GM19452 (cell line): ENCODE data around the gene MAP3K4.

Source experiments
- ATAC-seq: cut with Tn5 transposase; IDR thresholded peaks from one replicate; pipeline ENCODE4 v1.9.1; 2021; ENCODE audit not compliant: unreplicated experiment

The MAP3K4 gene

GRCh38 chr6:161139766-161140553 is 148.4 kb downstream of the MAP3K4 start:
- ATAC-seq, result no peak

DNA sequence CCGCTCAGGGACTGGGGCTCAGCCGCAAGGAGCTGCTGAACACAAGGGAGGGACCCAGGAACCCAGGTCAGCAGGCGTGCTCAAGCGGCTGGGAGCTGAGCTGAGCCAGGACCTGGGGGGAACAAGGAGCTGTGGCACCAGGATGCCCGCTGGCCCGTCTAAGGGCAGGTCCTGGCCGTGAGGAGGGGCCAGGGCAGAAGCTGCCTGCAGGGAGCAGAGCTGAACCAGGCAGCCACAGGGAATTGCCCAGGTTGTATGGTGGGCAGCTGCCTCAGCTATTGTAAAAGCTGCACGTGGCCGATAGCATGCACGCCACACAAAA is 148.9 kb downstream of the MAP3K4 start:
- no peak for ATAC-seq

DNA sequence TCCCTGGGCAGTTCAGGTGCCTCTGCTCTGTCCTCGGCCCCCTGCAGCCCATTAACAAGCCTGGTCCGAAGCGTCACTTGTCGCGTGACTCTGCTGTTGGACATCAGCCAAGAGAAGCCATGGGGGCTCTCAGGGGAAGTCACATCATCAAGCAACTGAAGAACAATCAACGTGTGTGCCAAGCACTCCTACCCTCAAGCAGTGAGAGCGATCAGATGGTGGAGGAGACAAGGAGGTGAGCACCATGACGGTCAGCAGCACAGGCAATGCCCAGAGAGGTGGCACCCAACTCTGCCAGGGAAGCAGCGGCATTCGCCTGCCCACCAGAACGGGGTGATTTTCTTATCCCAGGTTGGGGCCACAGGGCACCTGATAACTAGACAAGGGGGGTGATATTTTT is 149.6 kb downstream of the MAP3K4 start:
- no peak for ATAC-seq

DNA sequence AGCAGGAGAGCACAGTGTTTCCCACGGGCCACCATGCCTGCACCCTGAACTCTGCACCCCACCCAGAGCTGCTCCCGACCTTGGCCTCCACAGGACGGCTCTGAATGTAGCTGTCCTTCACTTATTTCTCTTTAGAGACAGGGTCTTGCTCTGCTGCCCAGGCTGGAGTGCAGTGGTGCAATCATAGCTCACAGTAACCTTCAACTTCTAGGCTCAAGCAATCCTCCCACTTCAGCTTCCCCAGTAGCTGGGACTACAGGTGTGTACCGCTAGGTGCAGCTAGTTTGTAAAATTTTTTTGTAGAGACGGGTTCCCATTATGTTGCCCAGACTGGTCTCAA is 151.4 kb downstream of the MAP3K4 start:
- no peak for ATAC-seq

DNA sequence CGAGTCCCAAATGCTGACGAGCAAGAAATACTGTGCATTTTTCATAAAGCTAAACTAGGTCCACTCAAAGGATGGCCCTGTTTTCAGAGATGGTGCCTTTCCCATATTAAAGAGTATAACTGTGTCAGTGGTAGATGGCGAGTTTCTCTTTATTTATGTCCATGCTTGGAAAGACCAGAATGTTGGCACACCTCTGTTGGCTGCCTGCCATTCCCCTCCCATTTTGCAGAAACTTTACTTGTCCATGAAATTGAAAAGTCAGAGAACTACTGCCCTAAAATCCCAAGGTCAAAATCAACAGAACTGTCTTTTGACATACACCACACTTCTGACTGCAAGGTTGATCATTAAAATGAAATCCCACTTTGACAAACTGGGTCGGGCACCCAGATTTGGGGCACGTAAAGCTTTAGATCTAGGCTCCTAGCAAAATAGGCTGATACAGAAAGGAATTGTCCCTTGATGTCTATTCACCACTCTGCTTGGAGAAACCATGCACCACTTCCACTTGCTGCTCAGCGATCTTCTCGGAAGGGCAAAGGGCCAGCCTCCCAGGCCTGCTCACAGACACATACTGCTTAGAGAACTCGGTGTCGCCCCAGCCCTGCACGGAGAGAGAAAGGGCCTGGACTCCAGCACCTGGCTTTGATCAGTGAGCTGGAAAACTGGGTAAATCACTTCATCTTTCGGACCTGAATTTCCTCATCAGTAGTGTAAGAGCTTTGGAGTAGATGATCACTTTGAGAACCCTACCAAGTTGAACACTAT is 152.3 kb downstream of the MAP3K4 start:
- ATAC-seq, result no peak

- no peak for ATAC-seq
Observed at GRCh38 chr6:161150136-161150535, 158.6 kb downstream of the MAP3K4 start.

DNA sequence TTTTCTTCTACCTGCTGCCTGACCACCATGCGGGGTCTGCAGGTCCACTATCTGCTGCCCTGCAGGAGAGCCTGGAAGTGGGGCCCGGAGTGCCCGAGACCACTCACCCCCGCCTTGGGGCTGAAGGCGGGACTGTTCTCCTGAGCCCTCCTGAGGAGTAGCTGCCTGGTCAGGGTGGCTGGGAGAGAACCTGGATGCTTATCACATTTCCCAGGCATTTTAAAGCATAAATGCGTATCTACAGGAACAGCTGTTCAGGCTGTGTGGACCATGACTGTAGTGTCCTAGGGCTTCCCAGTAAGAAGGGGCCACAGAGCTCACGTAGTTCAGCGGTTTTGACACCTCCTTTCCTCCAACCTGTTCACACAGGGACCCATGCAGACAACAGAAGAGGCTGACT is 159.0 kb downstream of the MAP3K4 start:
- no peak for ATAC-seq

GRCh38 chr6:161151059-161151645 is 159.6 kb downstream of the MAP3K4 start:
- ATAC-seq, result no peak

DNA sequence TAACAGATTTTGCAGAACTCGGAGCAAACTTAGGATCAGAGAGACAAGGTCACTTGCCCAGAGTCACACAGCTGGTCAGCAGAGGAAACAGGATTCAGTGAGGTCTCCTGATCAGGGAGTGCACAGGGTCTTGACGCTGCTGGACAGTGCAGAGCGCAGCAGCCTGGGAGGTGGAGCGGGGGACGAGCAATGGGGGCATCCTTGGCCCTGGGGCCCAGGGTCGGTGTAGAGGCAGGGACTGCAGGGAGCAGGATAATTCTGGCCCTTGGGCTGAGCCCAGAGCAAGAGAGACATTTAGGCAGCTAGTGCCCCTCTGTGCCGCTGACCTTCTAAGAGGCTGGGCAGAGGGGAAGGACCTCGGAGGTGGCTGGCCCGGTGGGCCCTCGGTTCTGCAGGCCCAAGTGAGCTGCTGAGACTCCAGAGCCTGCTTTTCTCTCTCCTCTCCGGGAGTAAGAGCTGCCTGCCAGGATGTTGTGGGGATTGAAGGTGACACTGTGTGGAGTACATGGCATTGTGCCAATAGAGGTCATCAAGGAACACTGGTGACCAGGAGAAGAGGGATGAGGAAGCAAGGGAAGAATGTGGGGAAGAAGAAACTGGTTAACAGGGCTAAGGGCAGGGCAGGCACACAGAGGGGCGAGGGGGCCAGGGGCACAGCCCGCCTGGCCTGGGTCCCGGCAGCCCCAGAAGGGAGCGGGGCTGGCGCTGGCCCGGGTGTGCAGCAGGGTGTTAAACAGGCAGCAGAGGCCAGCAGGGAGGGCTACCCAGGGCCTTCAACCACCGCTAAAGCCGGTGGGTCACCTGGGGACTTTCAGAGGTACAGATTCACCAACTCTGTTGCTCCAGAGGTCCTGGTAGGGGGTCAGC is 160.3 kb downstream of the MAP3K4 start:
- ATAC-seq, result no peak

DNA sequence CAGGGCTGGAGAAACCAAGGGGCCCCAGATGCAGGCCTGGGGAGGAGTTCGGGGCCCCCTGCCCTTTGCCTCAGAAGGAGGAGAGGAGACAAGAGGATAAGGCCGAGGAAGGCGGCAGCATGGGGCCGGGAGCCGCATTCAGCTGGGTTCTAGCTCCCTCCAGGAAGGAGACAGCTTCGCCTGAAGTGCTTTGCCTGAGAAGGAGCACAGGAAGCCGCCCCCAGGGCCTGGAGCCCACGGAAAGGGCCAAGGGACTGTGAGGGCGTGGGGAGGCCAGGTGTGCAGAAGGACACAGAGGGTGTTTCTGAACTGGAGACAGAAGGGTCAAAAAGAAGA is 160.9 kb downstream of the MAP3K4 start:
- ATAC-seq, result no peak

- ATAC-seq, result no peak
Observed at GRCh38 chr6:161152907-161153662, 161.5 kb downstream of the MAP3K4 start.

DNA sequence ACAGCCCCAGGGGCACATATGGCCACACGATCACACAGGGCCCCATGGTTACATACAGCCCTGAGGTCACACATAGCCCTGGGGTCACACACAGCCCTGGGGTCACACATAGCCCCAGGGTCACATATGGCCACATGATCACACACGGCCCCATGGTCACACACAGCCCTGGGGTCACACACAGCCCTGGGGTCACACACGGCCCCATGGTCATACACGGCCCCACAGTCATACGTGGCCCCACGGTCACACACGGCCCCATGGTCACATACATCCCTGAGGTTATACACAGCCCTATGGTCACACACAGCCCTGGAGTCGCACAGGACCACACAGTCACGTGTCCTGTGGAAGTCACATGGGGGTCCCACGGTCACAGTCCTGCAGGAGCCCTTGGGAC is 162.2 kb downstream of the MAP3K4 start:
- no peak for ATAC-seq

- no peak for ATAC-seq
Observed at GRCh38 chr6:161154796-161155335, 163.3 kb downstream of the MAP3K4 start.

GRCh38 chr6:161161121-161161520 is 169.6 kb downstream of the MAP3K4 start:
- ATAC-seq, result no peak

DNA sequence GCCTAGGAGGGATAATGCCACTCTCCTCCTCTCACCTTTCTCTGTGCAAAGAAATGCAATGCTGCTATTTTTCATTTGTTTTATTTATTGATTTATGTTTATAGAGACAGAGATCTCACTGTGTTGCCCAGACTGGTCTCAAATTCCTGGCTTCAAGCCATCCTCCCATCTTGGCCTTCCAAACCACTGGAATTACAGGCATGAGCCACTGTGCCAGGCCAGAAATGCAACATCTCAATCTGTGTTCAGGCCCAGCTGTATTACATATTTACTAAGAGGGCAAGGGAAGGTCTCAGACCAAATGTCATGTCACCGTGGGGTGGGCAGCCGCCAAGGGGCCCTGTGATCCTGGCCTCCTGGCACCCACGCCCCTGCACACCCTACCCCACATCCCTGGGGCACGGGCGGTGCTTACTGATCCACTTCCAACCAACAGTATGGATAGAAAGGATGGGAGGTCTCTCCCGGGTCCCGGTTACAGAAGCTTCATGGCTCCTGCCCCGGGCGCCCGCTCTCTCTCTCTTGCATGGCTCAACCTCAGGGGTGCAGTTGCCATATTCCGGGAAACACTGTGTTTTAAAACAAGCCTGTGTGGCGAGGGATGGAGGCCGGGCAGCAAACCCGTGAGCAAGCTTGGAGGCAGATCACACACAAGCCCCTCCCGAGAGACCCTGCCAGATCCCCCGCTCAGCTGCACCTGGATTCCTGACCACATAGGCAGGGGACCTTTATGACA is 170.5 kb downstream of the MAP3K4 start:
- ATAC-seq, result no peak

GRCh38 chr6:161162722-161163121 is 171.2 kb downstream of the MAP3K4 start:
- ATAC-seq, result no peak

- ATAC-seq, result no peak
Observed at GRCh38 chr6:161163466-161164181, 172.1 kb downstream of the MAP3K4 start.

DNA sequence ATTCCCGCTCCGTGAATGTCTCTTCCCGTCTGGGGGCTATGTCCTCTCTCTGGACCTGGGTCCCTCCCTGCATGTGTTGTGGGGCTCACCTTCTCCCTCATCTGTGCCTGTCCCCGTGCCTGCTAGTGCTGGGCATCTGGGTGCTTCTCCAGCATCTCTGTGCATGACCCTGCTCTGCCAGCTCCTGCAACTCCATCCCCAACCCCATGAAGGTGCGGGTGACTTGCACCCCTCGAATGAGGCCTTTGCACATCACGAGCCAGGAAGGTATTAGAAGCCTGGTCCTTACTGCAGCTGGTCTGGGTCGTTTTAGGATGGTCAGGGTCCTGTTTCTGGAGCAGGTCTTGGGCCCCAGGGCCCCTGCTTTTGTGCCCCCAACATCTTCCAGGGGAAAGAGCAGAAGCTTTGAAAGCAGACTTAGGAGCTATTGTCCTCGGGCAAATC is 172.6 kb downstream of the MAP3K4 start:
- ATAC-seq, result no peak

GRCh38 chr6:161166176-161166575 is 174.6 kb downstream of the MAP3K4 start:
- no peak for ATAC-seq
